ENCODE results near the gene RPL27A.

The RPL27A gene

DNA sequence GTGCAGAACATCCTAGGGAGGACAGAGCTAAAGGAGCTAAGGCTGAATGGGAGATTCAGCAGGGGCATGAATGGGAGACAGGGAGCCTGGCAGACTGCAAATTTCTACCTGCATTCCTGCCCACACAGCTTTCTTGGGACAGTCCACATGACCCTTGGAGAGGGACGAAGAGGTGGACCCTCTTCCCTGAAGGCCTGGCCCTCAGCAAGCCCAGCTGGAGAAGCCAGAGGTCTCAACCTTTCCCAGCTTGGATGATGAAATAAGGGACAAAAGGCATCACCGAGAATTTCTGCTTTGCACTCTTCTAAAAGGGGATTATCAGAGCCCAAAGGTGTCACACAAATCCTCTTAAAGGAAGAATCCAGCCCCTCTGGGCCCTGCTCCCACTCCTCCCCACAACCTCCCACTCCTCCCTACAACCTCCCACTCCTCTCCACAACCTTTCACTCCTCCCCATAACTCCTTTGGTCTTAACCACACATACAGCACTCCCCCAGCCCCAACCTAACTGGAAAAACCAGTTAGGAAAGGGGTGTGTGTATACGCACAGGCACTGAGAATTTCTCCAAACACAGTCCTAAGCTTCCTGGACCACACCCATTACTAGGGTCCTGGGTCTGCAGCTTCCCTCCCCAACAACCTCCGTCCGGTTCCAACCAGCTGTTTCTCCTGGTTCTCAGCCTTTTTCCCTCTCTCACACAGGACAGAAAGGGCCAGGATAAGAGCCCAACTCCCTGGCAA lies 38.4 kb downstream of the RPL27A start:
- peak; percentile 32 for FAIRE-seq
- DNase-seq (ENCODE audit: insufficient read length, low spot score): peak; percentile 60
- TF ChIP-seq, protein P1, sequence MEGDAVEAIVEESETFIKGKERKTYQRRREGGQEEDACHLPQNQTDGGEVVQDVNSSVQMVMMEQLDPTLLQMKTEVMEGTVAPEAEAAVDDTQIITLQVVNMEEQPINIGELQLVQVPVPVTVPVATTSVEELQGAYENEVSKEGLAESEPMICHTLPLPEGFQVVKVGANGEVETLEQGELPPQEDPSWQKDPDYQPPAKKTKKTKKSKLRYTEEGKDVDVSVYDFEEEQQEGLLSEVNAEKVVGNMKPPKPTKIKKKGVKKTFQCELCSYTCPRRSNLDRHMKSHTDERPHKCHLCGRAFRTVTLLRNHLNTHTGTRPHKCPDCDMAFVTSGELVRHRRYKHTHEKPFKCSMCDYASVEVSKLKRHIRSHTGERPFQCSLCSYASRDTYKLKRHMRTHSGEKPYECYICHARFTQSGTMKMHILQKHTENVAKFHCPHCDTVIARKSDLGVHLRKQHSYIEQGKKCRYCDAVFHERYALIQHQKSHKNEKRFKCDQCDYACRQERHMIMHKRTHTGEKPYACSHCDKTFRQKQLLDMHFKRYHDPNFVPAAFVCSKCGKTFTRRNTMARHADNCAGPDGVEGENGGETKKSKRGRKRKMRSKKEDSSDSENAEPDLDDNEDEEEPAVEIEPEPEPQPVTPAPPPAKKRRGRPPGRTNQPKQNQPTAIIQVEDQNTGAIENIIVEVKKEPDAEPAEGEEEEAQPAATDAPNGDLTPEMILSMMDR (IDR thresholded peaks at IDR 0.05; ENCODE audit: insufficient read depth, missing control alignments): no peak

DNA sequence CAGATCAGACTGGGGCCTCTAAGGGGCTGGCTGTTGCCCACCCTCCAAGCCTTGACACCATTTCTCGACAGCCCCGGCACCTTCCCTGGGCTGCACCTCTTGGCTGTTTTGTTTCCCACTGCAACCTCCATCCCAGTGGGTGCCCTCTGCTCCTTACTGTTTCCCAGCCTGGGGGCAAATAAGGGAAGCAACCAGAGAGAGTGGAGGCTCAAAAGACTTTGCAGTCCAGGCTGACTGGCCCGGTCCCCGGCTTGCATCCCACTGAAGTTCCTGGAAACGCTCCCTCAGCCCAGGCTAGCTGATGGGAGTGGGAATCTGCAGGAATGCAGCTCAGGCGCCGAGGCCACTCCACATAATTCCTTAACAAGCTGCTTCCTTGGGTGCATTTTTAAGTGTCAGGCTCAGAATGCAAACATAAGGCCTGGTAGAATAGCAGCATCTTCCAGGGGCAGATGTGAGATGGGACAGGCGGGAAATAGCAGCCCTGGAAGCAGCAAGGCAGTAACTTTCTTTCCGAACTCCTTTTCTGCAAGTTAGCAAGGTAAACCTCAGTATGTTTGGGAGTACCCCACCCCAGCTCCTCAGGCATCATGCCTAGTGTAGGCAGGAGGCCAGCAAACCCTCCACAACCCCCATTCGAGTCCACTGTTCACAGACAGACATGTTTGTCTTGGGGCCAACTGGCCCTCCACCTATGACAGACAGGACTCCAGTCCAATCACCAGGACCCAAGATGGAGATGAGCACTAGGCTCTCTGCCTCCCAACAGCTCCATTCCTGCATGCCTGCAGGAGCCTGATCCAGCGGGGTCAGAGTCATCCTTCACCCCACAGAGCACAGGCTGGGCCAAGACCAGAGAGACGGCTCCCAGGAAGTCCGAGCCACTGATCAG lies 39.3 kb downstream of the RPL27A start:
- FAIRE-seq (no peak), DNase-seq (ENCODE audit: insufficient read length, low spot score) (no peak)
- TF ChIP-seq, protein P1 (IDR thresholded peaks at IDR 0.05; ENCODE audit: insufficient read depth, missing control alignments): no peak

DNA sequence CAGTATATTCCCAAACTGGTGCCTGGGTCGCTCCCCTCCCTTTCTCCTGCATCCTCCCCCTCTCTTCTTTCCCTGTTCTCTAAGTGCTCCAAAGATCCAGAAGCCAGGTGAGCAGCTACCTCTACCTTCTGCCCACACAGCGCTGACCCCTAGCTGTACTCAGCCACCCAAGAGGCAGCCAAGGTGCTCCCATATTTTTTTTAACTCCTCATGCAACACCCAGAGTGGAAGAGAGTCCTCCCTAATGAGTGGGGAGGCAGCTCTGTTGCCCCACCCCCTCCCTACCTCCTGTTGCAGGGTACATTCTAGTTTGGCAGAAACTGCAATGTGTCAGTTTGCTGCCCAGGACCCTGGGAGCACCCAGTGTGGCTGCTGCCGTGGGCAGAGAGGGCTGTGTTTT lies 40.2 kb downstream of the RPL27A start:
- TF ChIP-seq, protein P1 (IDR thresholded peaks at IDR 0.05; ENCODE audit: insufficient read depth, missing control alignments): no peak
- FAIRE-seq: no peak

DNA sequence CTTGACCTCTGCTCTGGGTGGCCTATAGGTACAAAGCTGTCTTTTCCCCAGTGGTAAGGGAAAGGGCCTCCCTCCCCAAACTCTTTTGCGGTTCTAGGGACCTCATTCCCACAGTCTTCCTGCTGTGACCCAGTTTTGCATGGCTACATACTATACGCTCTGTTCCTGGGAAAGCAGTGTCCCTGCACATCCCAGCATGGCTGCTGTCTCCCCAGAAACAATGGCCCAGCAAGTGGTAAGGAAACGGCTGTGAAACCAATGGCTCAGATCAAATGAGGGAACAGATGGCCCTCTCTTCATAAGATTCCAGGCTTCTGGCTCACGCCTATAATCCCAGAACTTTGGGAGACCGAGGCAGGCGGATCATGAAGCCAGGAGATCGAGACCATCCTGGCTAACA lies 41.1 kb downstream of the RPL27A start:
- DNase-seq (ENCODE audit: insufficient read length, low spot score) (no peak), FAIRE-seq (no peak)
- TF ChIP-seq, protein P1 (IDR thresholded peaks at IDR 0.05; ENCODE audit: insufficient read depth, missing control alignments): no peak

More for the DNA sequence above, 40.2 kb downstream of the RPL27A start:
- DNase-seq (ENCODE audit: insufficient read length, low spot score): no peak

DNA sequence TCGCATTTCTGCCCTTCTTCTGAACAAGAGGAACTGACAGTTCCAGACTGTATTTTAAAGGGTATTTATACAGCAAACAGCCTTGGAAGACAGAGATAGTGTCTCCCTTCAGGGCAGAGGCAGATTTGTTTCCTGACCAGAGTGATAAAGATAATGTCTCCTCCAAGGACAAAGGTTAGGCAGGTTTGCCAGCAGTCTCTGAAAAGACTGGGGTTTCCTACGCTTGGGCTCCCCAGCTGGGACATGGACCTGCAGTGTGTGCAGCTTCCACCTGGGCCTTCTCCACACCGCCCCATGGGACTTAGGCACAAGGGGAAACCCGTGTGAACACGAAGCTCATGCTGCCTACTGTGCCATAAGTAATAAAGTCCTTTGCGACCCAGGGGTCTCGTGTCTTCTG lies 42.1 kb downstream of the RPL27A start:
- FAIRE-seq (no peak), DNase-seq (ENCODE audit: insufficient read length, low spot score) (no peak)
- TF ChIP-seq, protein P1 (IDR thresholded peaks at IDR 0.05; ENCODE audit: insufficient read depth, missing control alignments): no peak

DNA sequence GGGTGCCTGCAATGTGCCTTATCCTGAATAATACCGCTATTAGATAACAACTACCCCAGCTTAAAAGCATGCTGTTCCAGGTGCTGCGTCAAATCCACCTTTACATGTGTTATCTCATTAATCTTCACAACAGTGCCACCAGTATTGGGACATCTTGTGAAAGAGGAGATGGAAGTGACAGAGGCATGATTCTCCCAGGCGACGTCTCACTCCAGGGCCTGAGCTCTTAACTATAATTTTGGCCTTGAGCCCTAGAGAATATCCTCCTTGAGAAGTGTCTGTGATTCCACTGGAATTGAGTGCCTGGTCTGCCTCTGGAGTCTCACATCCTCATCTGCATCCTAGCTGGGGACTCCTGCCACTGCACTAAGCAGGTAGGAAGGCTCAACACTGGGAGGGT lies 43.8 kb downstream of the RPL27A start:
- TF ChIP-seq, protein P1 (IDR thresholded peaks at IDR 0.05; ENCODE audit: insufficient read depth, missing control alignments): no peak
- DNase-seq (ENCODE audit: insufficient read length, low spot score) (no peak), FAIRE-seq (no peak)

Data from D721Med (cell line).